Stimulated activated naive B cell treated with anti-CD40 and anti-IgM and Interleukin-4, amounts not matched to agents 10 μg/mL and 1 μg/mL and 100 μg/mL, for 72 hours (primary cell): ENCODE results near the gene VENTX.
A peak's percentile ranks its signal among the peaks of the same experiment; 100 is the strongest.
"Not testable (repeated sequence)": the region's sequence is repeated elsewhere in the genome, so short reads cannot be mapped to it uniquely, and the experiment has no call there.

Source experiments
- ATAC-seq, 2 donors: fragments of 150-1000 bp; cut with Tn5 transposase; replicated peaks; 2 replicates each; pipeline ENCODE4 v1.10.0; 2021; ENCODE audit warnings: moderate library complexity in 1 of 2
- DNase-seq: peaks from one replicate; pipeline ENCODE4 v3.0.0; 2021
- H3K27ac Mint-ChIP-seq: one replicate; pipeline ENCODE4 v1.8.0; 2022; ENCODE audit warnings: mild to moderate bottlenecking, mixed read lengths
- H3K27me3 Mint-ChIP-seq, 2 donors: one replicate each; pipeline ENCODE4 v1.8.0; 2022; ENCODE audit warnings: mixed read lengths in 2 of 2
- H3K36me3 Mint-ChIP-seq, 2 donors: one replicate each; pipeline ENCODE4 v1.8.0; 2022; ENCODE audit warnings: mixed read lengths in 2 of 2, mild to moderate bottlenecking in 1 of 2
- H3K4me1 Mint-ChIP-seq, 2 donors: one replicate each; pipeline ENCODE4 v1.8.0; 2022; ENCODE audit warnings: mixed read lengths in 2 of 2, mild to moderate bottlenecking in 1 of 2
- H3K4me3 Mint-ChIP-seq, 2 donors: one replicate each; pipeline ENCODE4 v1.8.0; 2022; ENCODE audit warnings: mild to moderate bottlenecking in 2 of 2, mixed read lengths in 2 of 2, moderate library complexity in 1 of 2
- H3K9me3 Mint-ChIP-seq, 2 donors: one replicate each; pipeline ENCODE4 v1.8.0; 2022; ENCODE audit warnings: mixed read lengths in 2 of 2, mild to moderate bottlenecking in 1 of 2

Gene VENTX

GRCh38 chr10:133231244-133231945, 6.3 kb upstream of the VENTX start:
- Mint-ChIP-seq H3K36me3 (peaks cover 1 to 3% of the 10 kb centered on the region in 2 donors), H3K27me3 (peaks cover 48 to 78% of the 10 kb centered on the region in 2 donors), H3K9me3 (no peaks in the 10 kb centered on the region), H3K27ac (peak overlapping the region; percentile 73), H3K4me3 (peak overlapping the region; percentile 65 to 69), H3K4me1 (peaks cover 21 to 35% of the 10 kb centered on the region in 2 donors)
- no peak for DNase-seq
- no peak for ATAC-seq

DNA sequence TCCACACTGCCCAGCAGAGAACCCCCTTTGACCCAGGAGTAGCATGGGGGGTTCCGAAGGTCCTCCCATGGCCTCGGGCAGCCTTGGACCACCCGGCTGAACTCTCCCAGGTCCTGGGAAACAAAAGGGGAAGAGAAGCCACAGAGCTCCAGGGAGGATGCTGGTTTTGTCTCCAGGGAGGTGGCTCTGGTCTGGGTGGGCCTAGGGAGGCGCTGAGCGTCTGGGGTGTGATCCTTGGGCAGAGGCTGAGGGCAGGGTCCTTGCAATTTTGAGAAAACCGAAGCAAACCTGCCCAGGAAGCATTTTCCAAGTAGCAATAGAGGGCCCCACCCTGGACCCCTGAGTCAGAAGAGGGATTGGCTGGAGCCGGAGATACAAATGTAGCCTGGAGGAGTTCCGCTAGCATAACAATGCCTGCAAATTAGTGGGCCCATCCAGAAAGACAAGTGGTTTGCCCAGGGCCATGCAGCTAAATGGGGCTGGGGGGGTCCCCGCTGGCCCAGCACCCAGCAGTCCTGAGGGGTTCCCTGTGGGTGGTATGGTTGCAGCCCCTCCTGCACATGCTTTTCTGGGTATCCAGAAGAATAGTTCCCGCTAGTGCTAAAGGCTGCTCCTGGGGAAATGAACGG, 5.6 kb upstream of the VENTX start:
- Mint-ChIP-seq H3K4me1 (peaks cover 17 to 29% of the 10 kb centered on the region in 2 donors), H3K27me3 (peaks cover 41 to 71% of the 10 kb centered on the region in 2 donors), H3K9me3 (no peaks in the 10 kb centered on the region), H3K36me3 (peaks cover 1 to 3% of the 10 kb centered on the region in 2 donors), H3K27ac (no peak overlapping the region), H3K4me3 (no peak overlapping the region)
- ATAC-seq, result no peak
- DNase-seq, result no peak

DNA sequence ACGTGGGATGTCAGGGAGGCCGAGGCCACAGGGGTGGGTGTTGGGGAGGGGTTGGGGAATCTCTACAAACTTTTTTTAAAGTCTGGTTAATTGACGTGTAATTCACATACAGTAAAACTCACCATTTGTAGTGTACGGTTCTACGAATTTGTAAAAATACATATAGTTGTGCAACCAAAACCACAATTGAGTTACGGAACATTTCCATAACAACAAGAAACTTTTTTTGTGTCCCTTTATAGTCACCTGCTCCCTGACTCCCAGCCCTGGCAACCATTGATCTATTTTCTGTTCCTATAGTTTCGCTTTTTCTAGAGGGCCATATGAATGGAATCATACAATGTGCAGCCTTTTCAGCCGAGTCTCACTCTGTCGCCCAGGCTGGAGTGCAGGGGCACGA, 2.9 kb upstream of the VENTX start:
- H3K9me3 Mint-ChIP-seq, H3K36me3 Mint-ChIP-seq, ATAC-seq, DNase-seq: not testable (repeated sequence)
- peak overlapping the region; percentile 69 for H3K27ac Mint-ChIP-seq
- H3K27me3 Mint-ChIP-seq, result peaks cover 37 to 72% of the 10 kb centered on the region in 2 donors
- H3K4me3 Mint-ChIP-seq, result peak overlapping the region; percentile 69 to 74
- H3K4me1 Mint-ChIP-seq, result peaks cover 17 to 38% of the 10 kb centered on the region in 2 donors

DNA sequence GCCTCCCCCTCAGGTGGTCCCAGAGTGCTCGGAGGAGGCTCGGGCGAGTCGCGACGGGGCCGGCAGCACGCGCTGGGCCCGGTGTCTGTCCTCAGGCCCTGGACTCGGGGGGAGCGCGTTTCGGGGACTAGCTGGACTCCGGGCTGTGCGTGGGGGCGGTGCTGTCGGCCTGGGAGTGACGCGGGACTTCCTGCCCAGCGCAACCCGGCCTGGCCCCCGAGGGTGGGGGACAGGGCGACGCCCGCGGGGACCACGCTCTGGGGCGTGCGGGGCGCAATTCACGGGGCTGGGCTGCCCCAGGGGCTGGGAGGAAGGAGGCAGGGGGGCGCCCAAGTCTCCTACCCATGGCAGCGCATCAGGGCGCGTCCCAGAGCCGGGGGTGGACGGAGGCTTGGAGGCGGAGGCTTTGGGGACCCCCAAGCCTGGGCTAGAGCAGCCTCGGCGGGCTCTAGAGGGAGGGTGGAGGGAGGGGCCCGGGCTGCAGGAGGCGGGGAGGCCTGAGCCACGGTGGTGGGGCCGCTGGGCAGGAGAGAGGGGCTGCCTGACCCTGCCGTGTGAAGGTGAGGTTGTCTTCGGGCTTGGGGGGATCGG, 2.3 kb upstream of the VENTX start:
- Mint-ChIP-seq H3K36me3 (no peaks in the 10 kb centered on the region), H3K27ac (peak overlapping the region; percentile 69), H3K9me3 (no peaks in the 10 kb centered on the region), H3K4me1 (peaks cover 17 to 42% of the 10 kb centered on the region in 2 donors), H3K27me3 (peaks cover 37 to 71% of the 10 kb centered on the region in 2 donors), H3K4me3 (peak overlapping the region; percentile 69 to 74)
- ATAC-seq (no peak), DNase-seq (no peak)

DNA sequence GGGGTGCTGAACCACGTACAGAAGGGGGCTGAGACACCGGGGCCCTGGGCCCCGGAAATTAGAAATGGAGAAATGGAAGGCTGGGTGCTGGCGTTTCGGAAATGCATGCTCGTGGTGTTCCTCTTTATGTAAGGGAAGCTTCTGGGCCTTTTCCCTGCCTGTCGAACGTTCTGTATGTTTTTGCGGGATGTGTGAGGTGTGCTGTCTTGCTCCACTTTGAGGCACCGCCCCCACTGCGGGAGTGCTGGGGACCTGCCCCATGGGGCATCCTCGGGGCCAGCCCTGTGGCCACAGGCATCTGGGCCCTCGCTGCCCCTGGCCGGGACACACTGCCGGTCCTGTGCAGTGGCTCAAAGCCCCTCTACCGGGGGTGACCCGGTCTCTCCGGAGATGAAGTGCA, 1.7 kb upstream of the VENTX start:
- peaks cover 37 to 66% of the 10 kb centered on the region in 2 donors for H3K27me3 Mint-ChIP-seq
- ATAC-seq, result no peak

GRCh38 chr10:133236401-133237240, 1.0 kb upstream of the VENTX start:
- no peaks in the 10 kb centered on the region for H3K9me3 Mint-ChIP-seq
- peaks cover 30 to 59% of the 10 kb centered on the region in 2 donors for H3K27me3 Mint-ChIP-seq
- DNase-seq, result no peak
- peak overlapping the region in 1 of 2 donors; percentile 30 for H3K4me3 Mint-ChIP-seq
- ATAC-seq, result no peak
- H3K4me1 Mint-ChIP-seq, result peaks cover 22 to 49% of the 10 kb centered on the region in 2 donors
- no peak overlapping the region for H3K27ac Mint-ChIP-seq
- no peaks in the 10 kb centered on the region for H3K36me3 Mint-ChIP-seq

More for the DNA sequence above, 1.7 kb upstream of the VENTX start:
- no peak for DNase-seq
- H3K27ac Mint-ChIP-seq, result peak overlapping the region; percentile 65
- H3K36me3 Mint-ChIP-seq, result no peaks in the 10 kb centered on the region
- peaks cover 19 to 48% of the 10 kb centered on the region in 2 donors for H3K4me1 Mint-ChIP-seq
- peak overlapping the region; percentile 36 to 74 for H3K4me3 Mint-ChIP-seq
- no peaks in the 10 kb centered on the region for H3K9me3 Mint-ChIP-seq

- peaks cover 25 to 53% of the 10 kb centered on the region in 2 donors for H3K27me3 Mint-ChIP-seq
- no peaks in the 10 kb centered on the region for H3K9me3 Mint-ChIP-seq
- peak overlapping the region; percentile 47 for H3K27ac Mint-ChIP-seq
- no peaks in the 10 kb centered on the region for H3K36me3 Mint-ChIP-seq
- H3K4me1 Mint-ChIP-seq, result peaks cover 25 to 52% of the 10 kb centered on the region in 2 donors
- H3K4me3 Mint-ChIP-seq, result peak overlapping the region; percentile 57 to 70
- ATAC-seq (no peak), DNase-seq (no peak)
These were observed 441 bp upstream of the VENTX start for GRCh38 chr10:133237241-133237587.

GRCh38 chr10:133238466-133238804, 780 bp downstream of the VENTX start:
- Mint-ChIP-seq H3K27me3 (peaks cover 28 to 47% of the 10 kb centered on the region in 2 donors), H3K4me1 (peaks cover 33 to 63% of the 10 kb centered on the region in 2 donors), H3K27ac (no peak overlapping the region)

DNA sequence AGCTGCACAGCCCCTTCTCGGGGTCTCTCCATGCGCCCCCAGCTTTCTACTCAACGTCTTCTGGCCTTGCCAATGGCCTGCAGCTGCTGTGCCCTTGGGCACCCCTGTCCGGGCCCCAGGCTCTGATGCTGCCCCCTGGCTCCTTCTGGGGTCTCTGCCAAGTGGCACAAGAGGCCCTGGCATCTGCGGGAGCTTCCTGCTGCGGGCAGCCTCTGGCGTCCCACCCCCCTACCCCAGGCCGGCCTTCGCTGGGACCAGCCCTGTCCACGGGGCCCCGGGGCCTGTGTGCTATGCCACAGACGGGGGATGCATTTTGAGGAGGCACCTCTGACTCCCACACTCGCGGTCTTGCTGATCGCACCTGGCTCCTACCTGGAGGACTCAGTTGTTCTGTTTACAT, 2.3 kb downstream of the VENTX start:
- Mint-ChIP-seq H3K27me3 (peaks cover 27 to 35% of the 10 kb centered on the region in 2 donors), H3K36me3 (no peaks in the 10 kb centered on the region), H3K4me3 (no peak overlapping the region), H3K9me3 (no peaks in the 10 kb centered on the region), H3K27ac (no peak overlapping the region), H3K4me1 (peaks cover 31 to 61% of the 10 kb centered on the region in 2 donors)
- DNase-seq, result no peak
- no peak for ATAC-seq

More at GRCh38 chr10:133238466-133238804, 780 bp downstream of the VENTX start:
- DNase-seq (no peak), ATAC-seq (no peak)
- no peaks in the 10 kb centered on the region for H3K36me3 Mint-ChIP-seq
- H3K4me3 Mint-ChIP-seq, result peak overlapping the region in 1 of 2 donors; percentile 5
- H3K9me3 Mint-ChIP-seq, result no peaks in the 10 kb centered on the region

GRCh38 chr10:133241501-133242205, 4.0 kb downstream of the VENTX start:
- no peaks in the 10 kb centered on the region for H3K36me3 Mint-ChIP-seq
- DNase-seq, result no peak
- H3K27ac Mint-ChIP-seq, result no peak overlapping the region
- peak; percentile 64 to 67 for ATAC-seq
- no peaks in the 10 kb centered on the region for H3K9me3 Mint-ChIP-seq
- peak overlapping the region; percentile 65 to 86 for H3K4me3 Mint-ChIP-seq
- peaks cover 26 to 50% of the 10 kb centered on the region in 2 donors for H3K4me1 Mint-ChIP-seq
- peaks cover 21 to 26% of the 10 kb centered on the region in 2 donors for H3K27me3 Mint-ChIP-seq

DNA sequence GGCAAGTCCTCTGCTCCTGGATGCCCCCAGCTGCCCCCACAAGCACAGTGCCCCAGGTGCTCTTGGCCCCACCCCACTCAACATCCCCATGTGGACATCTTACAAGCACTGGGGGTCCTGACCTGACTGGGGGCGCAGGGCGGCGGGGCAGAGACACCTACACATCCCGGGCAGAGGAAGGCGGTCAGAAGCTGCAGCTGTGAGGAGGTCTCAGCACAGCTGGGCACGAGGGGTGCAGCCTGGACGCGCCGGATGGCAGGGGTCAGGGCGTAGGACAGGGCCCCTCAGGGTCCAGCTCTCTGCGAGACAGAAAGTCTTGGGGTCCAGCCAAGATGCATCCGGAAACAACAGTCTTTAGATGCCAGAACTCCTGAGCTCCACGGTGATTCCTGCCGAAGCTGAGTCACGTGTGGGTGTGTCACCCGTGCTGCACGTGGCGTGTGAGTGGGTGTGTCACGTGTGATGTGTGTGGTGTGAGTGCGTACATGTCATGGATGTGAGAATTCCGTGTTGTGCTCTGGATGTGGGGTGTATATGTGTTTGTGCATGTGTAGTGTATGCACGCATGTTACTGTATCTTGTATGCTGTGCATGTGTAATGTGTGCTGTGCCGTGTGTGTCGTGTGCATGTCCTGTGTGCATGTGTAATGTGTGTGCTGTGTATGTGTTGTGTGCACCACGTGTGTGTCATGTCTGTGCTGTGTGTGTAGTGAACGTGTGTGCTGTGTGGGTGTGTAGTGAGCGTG, 5.1 kb downstream of the VENTX start:
- ATAC-seq (no peak), DNase-seq (no peak)
- H3K27me3 Mint-ChIP-seq, result peaks cover 22 to 25% of the 10 kb centered on the region in 2 donors
- peak overlapping the region; percentile 15 to 51 for H3K4me3 Mint-ChIP-seq
- peaks cover 26 to 50% of the 10 kb centered on the region in 2 donors for H3K4me1 Mint-ChIP-seq
- H3K36me3 Mint-ChIP-seq, result no peaks in the 10 kb centered on the region
- no peaks in the 10 kb centered on the region for H3K9me3 Mint-ChIP-seq
- H3K27ac Mint-ChIP-seq, result peak overlapping the region; percentile 70

DNA sequence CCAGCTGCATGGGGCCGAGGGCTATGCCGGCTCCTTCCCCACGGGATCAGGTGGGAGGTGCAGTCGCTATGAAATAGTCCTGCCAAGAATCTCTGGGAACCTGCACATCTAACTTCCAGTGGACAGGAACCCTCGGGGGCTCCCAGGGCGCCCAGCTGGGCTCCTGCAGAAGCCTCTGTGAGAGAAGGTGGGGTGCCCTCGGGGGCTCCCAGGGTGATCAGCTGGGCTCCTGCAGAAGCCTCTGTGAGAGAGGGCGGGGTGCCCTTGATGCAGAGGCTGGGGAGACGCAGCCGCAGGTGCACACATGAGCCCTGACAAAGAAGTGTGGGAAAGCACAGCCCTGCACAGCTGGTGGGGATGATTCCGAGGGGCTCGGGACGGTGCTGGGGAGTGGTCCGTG, 5.9 kb downstream of the VENTX start:
- no peaks in the 10 kb centered on the region for H3K9me3 Mint-ChIP-seq
- H3K4me1 Mint-ChIP-seq, result peaks cover 26 to 50% of the 10 kb centered on the region in 2 donors
- no peaks in the 10 kb centered on the region for H3K36me3 Mint-ChIP-seq
- DNase-seq (no peak), ATAC-seq (no peak)
- H3K27ac Mint-ChIP-seq, result peak overlapping the region; percentile 27
- no peak overlapping the region for H3K4me3 Mint-ChIP-seq
- H3K27me3 Mint-ChIP-seq, result peaks cover 17 to 18% of the 10 kb centered on the region in 2 donors
